ENCODE measurements around the gene AIP.
A peak's percentile ranks its signal among the peaks of the same experiment; 100 is the strongest.

GRCh38 chr11:67434395-67434881, 48.4 kb upstream of the AIP start:
- TF ChIP-seq CTCF (IDR thresholded peaks at IDR 0.05; ENCODE audit: insufficient read depth, low read length) = no peak
- peak; percentile 66 for TF ChIP-seq POLR2AphosphoS5 (IDR thresholded peaks at IDR 0.05; ENCODE audit: low read depth)
- TF ChIP-seq GABPA (IDR thresholded peaks at IDR 0.05; ENCODE audit: low read depth) = no peak
- TF ChIP-seq REST (IDR thresholded peaks at IDR 0.05; ENCODE audit: insufficient replicate concordance, low read depth) = no peak
- TF ChIP-seq SPI1 (IDR thresholded peaks at IDR 0.05; ENCODE audit: borderline replicate concordance, low read depth) = no peak
